HG03097 (cell line): Measurements from ENCODE around the gene SLC35G1.

Experiments
- ATAC-seq: cut with Tn5 transposase; IDR thresholded peaks from one replicate; pipeline ENCODE4 v1.9.1; 2021; ENCODE audit not compliant: unreplicated experiment, low FRiP score

The SLC35G1 gene

DNA sequence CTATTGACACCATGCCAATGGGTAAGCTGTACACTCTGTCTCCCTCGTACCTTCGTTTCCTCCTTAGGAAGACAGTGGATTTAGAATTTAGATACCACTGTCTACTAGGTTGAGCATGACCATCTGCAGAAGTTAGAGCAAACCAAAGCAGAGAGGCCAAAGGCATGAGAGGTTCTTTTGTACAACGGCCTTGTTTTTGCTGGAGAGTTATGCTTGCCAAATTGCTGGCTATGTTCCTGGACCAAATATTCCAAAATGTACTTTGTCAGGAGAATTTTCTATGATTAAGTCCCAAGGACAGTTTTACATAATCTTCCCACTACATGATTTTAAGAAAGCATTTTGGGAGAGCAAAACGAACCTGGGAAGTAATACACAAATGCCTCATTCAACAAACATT is 52.0 kb downstream of the SLC35G1 start:
- ATAC-seq, result no peak

DNA sequence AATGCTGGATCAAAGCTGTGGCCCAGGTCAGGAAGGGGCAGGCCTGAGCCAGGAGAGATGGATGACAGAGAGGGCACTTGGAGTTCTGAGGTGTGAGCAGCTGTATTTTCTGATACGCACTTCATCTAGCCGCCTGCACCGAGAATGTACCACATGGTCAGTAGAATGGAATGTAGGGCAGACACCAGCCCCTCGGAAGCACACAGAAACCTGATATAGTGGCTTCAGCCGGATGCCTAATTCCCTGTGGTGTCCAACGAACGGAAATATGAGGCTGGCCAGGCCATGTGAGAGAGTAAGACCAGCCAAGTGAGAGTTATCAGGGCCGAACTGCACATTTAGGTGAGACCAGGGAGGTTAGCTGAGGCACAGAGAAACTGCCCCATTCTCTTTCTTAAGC is 53.3 kb downstream of the SLC35G1 start:
- ATAC-seq, result no peak

DNA sequence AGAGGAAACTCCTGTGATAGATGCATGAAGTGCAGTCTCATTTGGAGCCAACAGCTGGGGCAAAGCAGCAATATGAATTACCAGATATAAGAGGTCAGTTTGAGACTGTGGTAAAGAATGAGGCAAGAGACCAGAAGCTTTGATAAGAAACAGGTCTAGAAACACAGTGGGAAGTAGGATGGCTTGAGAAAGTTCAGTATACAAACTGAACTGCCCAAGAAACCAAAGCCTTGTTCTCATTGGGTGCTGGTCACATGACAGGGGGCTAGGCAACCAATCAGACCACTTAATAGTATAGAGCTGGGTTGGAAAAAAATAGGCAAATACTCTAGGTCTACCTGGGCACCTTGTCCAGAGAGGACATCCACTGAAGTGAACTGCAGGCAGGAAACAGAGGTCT is 53.7 kb downstream of the SLC35G1 start:
- ATAC-seq, result no peak

DNA sequence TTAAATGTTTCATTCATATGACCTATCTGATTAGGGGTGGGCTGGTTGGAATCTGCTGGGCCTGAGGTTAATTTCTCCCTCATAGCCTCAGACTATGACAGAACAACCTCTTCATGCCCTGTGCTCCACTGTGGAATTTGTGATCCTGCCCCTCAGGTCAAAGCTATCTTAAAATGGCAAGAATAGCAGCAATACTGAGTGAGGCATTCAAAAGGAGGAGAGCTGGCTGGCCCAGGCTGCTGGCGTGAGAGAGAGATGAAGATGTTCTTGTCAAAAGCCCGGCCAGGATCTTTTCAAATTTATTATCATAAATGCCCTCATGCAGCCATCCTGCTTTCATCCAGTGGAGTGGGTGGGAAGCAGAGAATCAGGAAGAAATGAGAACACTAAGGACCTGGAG is 58.1 kb downstream of the SLC35G1 start:
- ATAC-seq, result no peak
